Esophagus muscularis mucosa (tissue), 3 donors: ENCODE measurements around the gene GRK4.
"Not testable (repeated sequence)": the region's sequence is repeated elsewhere in the genome, so short reads cannot be mapped to it uniquely, and the experiment has no call there.

Experiments used
- CTCF ChIP-seq, 3 experiments: fragments of 200-600 bp in 2 of 3; fragments of 450-650 bp in 1 of 3; sonication (generic) in 2 of 3; IDR thresholded peaks; one replicate each; pipeline ENCODE4 v1.5.1; 2017 to 2019; ENCODE audit warnings: antibody characterized with exemption in 3 of 3, mild to moderate bottlenecking in 2 of 3, moderate library complexity in 1 of 3
- POLR2A ChIP-seq: fragments of 450-650 bp; IDR thresholded peaks from one replicate; pipeline ENCODE4 v1.6.1; 2017; ENCODE audit warnings: antibody characterized with exemption, moderate library complexity, mild to moderate bottlenecking, low read depth
- POLR2AphosphoS5 ChIP-seq, 2 donors: sonication (generic); formaldehyde crosslinking; IDR thresholded peaks; one replicate each; pipeline ENCODE4 v1.6.1; 2017; ENCODE audit warnings: antibody characterized with exemption in 2 of 2

- TF ChIP-seq CTCF (IDR thresholded peaks at IDR 0.05); POLR2A; POLR2AphosphoS5 (IDR thresholded peaks at IDR 0.05): not testable (repeated sequence)
Observed at GRCh38 chr4:2918714-2919113, 44.7 kb upstream of the GRK4 start.
